ENCODE results near the gene NECTIN1. TPM values are rescaled to one million over a fixed set of nuclear protein-coding genes. Genes with fewer than 3 reads are reported as not detected.

The NECTIN1 gene
- total RNA-seq, 4 donors from 2014 or later: 2.2 to 4.3 (median 2.5) TPM

DNA sequence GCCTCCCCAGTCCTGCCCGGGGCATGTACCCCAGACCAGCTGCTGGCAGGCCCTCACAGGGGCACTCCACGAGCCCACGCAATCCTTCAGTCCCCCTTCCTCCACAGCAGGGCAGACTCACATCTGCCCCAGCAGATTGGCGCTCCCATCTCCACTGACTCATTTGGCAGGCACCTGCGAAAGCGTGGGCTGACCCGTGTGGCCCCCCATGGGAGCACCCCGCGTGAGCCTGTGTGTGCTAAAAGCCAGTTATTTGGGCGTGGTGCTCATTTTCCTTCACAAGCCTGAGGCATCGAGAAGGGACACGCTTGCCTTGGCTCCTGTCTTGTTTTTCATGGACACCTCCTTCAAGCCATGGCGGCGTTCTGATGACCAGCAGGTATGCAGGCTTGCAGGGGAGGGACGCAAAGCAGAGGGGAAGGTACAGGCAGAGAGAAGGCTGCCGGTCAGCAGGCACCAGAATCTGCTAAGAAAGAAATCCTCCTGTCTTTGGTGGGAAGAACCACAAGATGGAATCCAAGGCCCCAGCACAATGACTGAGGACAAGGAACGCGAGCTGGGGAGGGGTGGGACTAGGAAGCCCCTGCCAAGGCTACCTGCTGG, 8.6 kb downstream of the NECTIN1 start:
- ATAC-seq (ENCODE audit: low FRiP score) (no peak), DNase-seq (ENCODE audit: low spot score) (no peak)
- TF ChIP-seq, protein P1, sequence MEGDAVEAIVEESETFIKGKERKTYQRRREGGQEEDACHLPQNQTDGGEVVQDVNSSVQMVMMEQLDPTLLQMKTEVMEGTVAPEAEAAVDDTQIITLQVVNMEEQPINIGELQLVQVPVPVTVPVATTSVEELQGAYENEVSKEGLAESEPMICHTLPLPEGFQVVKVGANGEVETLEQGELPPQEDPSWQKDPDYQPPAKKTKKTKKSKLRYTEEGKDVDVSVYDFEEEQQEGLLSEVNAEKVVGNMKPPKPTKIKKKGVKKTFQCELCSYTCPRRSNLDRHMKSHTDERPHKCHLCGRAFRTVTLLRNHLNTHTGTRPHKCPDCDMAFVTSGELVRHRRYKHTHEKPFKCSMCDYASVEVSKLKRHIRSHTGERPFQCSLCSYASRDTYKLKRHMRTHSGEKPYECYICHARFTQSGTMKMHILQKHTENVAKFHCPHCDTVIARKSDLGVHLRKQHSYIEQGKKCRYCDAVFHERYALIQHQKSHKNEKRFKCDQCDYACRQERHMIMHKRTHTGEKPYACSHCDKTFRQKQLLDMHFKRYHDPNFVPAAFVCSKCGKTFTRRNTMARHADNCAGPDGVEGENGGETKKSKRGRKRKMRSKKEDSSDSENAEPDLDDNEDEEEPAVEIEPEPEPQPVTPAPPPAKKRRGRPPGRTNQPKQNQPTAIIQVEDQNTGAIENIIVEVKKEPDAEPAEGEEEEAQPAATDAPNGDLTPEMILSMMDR (IDR thresholded peaks at IDR 0.05): no peak

- TF ChIP-seq, protein P1 (IDR thresholded peaks at IDR 0.05): no peak
- ATAC-seq (ENCODE audit: low FRiP score): no peak
Observed at GRCh38 chr11:119717839-119718534, 11.0 kb downstream of the NECTIN1 start.

GRCh38 chr11:119716582-119717498, 12.2 kb downstream of the NECTIN1 start:
- no peak for DNase-seq (ENCODE audit: low spot score)
- no peak for ATAC-seq (ENCODE audit: low FRiP score)
- TF ChIP-seq, protein P1 (IDR thresholded peaks at IDR 0.05): no peak

More at GRCh38 chr11:119717839-119718534, 11.0 kb downstream of the NECTIN1 start:
- no peak for DNase-seq (ENCODE audit: low spot score)

DNA sequence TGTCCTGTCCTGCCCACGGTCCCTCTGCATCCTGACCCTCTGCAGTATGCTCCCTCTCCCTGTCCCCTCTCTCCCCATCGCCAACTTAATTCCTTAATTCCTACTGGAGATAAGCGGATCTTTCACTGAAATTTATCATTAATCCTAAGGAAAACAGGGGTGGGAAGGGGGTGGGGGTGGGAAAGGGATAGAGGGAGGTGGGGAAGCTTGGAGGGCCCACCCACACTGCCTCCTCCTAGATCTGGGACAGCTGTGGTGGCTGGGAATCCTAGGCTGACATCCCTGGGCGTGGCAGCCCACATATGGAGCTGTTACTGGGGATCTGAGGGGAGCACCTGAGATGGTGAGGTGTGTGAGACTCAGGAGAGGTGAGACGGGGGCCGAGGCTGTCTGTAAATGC, 14.4 kb downstream of the NECTIN1 start:
- ATAC-seq (ENCODE audit: low FRiP score) (no peak), DNase-seq (ENCODE audit: low spot score) (no peak)
- TF ChIP-seq, protein P1 (IDR thresholded peaks at IDR 0.05): no peak

DNA sequence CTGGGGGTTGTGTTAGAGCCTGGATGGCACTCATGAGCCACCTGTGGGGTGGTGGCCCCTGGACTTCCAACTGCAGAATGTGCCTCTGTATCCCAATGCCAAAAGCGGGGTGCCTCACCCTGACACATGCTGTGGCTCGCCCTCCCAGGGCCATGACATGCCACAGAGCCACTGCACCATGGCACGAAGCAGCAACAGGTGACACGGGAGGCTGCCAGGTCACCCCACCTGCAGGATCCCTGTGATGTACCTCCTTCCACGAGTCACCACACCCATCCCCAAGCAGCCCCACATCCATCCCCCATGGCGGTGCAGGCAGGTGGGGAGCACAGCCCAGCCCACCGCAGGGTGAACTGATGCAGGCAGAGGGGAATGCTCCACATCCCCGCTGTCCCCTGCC, 14.8 kb downstream of the NECTIN1 start:
- DNase-seq (ENCODE audit: low spot score): no peak
- TF ChIP-seq, protein P1 (IDR thresholded peaks at IDR 0.05): no peak
- no peak for ATAC-seq (ENCODE audit: low FRiP score)

DNA sequence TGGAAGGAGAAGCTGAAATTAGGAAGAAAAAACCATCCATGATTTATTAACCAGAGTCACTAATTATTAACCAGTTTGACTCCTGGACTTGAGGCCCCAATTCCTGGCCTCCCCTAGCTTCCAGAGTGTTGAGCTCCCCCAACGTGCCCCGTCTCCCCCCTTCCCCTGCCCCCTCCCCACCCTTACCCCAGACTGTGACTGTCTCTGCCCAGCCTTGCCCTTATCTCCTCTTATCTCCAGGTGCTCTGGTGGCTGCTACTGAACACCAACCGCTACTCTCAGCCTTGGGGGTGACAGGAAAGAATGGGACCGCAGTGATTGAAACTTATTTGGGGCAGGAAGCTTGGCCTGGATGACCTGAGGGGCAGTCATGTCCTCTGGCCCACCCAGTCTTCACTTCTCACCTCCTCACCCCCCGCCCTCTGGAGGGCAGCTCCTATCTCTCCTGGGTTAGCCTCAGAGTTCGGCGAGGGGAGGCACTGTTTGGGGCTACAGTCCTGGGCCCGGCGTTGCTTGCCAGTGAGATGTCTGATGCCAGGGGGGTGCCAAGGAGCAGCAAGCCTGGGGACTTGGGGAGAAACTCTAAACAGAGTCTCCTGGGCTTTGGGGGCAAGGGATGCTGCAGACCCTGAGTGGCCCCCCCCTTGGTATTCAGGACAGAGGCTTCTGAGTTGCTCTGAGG, 15.5 kb downstream of the NECTIN1 start:
- ATAC-seq (ENCODE audit: low FRiP score) (no peak), DNase-seq (ENCODE audit: low spot score) (no peak)
- TF ChIP-seq, protein P1 (IDR thresholded peaks at IDR 0.05): no peak

All from omental fat pad (tissue), 4 donors.